HG03039 (cell line): ENCODE results near the gene SCN2B.
A peak's percentile ranks its signal among the peaks of the same experiment; 100 is the strongest.

Experiments
- ATAC-seq: cut with Tn5 transposase; IDR thresholded peaks from one replicate; pipeline ENCODE4 v1.9.1; 2021; ENCODE audit warnings: mild to moderate bottlenecking, moderate library complexity; ENCODE audit not compliant: unreplicated experiment

SCN2B gene

GRCh38 chr11:118154641-118155040 lies 21.8 kb downstream of the SCN2B start:
- ATAC-seq, result no peak

GRCh38 chr11:118153976-118154375 lies 22.5 kb downstream of the SCN2B start:
- ATAC-seq, result no peak

DNA sequence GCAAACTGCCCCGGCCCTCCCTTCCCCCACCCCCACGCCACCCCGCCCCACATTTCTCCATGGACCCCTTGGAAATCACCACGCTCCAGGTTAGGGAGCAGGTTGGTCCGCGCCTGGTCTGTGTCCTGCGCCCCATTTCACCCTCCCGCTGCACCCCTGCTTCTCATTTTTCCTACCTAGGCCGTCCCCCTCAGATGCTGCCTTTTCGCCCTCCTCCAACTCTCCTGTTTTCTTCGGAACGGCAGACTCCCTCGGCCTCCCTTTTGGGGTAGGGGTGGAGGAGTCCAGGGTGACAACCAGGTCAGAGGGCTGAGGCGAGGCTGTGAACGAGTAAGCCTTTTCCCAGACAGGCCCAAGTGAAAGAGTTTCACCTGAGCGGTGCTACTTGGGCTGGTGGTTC lies 22.9 kb downstream of the SCN2B start:
- no peak for ATAC-seq

DNA sequence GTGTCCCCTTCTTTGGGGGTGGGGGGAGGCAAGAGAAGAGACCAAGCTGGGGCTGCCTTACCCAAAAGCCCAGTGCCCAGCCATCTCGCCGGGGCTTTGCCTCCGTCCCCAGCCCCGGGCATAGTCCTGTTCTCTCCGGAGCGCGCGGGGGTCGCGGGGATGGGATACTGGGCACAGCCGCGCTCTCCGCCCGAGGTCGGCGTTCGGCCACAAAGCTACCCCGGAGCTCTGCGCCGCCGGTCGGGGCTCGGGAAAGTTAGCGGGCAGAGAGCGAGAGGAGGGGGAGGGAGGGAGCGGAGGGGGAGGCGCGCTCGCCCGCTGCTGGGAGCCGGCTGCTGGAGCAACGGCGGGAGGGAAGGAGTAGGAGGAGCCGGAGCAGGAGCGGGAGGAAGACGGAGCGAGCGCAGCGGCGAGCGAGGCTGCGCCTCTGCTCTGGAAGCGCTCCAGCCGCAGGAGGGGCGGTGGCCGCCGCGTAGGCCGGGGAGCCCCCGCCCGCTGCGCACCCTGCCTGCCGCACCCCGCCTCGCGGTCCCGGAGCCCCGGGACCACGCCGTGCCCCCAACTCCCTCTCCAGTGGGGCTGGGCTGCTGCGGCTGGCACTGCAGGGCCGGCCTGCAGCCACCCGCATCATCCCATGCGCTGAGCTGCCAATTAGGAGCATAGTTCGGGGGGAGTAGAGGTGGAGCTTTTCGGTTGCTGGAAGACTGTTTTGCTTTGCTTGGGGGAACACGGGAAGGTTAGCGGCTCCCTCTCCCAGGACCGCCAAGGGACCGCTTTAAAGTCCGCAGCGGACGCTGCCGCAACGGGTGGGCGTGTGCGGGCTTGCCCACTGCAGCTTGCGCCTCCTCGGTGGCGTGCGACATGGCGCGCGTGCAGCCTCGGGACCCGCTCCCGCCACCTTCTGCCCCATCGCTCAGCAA lies 23.6 kb downstream of the SCN2B start, which contains the start of gene SCN4B:
Gene SCN4B, minus strand, starts transcription at position 272 of the 920 bp plus-strand sequence. Its CDS starts 150 bp downstream, at position 122.
- no peak for ATAC-seq

GRCh38 chr11:118152020-118152551 lies 24.4 kb downstream of the SCN2B start:
- no peak for ATAC-seq

DNA sequence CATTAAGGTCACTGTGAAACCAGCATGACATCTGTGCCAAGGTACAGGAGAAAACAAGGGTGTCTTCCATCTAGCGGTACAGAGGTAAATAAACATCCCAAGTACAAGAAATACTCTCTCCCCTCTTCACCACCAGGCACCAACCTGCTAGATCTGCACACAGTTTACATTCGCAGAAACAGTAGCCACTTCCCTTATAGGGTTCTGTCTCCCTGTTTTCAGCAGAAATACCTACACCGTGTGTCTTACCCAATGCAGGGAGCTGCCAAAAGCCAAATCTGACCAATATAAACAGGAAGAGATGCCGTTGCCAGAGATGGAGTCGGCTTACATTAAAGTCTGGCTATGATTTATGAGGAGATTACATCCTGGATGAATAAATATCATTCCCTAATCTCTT lies 25.0 kb downstream of the SCN2B start:
- ATAC-seq, result no peak

DNA sequence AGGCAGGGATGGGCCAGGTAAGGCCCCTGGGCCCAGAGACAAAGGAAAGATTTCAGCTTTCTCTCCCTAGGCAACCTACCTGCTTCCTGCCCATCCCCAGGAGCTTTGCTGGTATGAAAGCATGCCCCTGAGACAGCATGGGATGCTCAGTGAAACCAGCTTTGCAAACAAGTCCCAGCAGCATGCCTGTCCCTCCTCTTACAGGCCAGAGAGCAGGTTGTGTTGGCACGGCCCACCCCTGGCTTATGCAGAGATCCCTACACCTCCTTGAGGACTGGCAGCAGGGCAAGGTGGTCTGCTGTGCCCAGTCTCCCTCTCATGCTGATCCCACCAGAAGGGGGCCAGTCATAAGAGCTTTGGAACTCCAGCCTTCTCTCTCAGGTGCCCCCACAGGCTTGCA lies 26.9 kb downstream of the SCN2B start:
- no peak for ATAC-seq

DNA sequence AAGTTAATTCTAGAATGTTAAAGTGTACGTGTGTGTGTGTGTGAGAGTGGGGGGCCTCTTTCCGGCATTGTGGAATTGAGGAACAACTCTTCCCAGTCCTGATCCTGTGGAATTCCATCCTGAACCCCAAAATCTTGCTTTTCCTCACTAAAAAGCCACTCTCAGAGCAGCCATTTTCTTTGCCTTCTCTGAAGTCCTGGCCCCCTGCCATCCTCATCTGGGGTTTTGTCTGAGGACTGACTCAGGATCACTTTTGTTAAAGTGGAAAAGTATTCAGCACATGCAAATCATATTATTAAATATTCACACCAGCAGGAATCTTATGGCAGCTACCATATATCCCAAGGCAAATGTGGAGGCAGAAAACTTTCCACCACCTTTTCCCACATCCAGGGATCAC lies 27.6 kb downstream of the SCN2B start:
- ATAC-seq, result no peak

- ATAC-seq, result no peak
These were observed 28.2 kb downstream of the SCN2B start for GRCh38 chr11:118148240-118148639.

- no peak for ATAC-seq
These were observed 28.9 kb downstream of the SCN2B start for GRCh38 chr11:118147502-118147901.

DNA sequence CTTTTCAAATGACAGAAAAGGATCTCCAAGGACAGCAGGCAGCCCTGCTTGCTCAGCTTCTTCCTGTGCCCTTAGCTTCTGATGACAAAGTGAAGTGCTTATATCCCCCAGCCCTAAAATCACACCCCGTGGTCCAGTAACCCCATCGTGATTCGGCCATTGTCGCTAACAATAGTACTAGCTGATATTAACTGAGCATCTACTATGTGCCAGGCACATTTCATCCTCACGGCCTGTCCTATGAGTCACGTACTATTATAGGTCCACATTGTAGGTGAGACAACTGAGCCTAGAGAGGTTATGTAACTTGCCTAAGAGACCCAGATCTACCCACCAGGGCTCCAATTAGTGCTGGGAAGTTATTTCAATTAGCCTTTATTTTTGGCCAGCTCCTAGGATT lies 29.9 kb downstream of the SCN2B start:
- no peak for ATAC-seq

GRCh38 chr11:118145285-118146227 lies 30.9 kb downstream of the SCN2B start:
- ATAC-seq, result peak; percentile 61

DNA sequence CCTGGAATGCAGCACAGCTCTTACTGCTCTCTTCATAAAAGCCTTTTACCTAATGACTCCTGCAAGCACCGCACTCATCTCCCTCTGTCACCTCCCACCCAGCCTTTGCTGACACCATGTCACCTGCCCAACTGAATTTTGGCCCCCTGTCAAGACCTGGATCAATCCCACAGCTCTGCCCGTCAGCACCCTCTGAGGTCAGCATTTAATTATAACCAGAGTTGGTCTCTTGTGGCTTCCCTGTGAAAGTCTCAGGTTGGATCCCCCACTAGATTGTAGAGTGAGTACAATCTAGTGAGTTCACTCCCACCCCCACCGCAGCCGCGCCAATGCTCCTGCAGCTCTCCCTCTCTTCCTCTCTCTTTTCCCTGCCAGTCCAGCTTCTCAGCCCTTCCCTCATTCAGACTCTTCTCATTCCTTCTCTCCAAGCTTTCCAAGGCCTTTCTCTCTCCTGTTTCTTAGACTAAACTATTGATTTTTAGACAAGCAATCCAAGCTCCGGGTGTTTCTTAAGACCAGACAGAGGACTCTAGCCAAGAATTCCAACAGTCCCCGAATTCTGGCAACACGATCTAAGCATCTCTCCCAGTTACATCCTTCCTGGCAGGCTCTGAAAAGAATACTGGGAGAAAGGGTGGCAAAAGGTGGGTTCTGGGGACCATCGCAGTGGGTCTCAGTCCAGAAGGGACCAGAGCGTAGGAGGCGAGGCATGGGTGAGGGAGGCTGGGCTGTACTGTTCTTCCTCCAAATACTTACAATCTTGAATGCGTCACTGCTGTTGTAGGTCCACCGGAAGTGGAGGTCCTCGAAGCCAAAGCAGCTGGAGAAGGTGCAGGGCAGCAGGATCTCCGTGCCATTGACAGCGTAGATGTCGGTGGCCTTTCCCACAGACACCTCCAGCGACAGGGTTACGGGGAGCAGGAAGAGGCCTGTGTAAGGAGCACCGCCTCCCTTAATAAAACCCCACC lies 31.9 kb downstream of the SCN2B start:
- no peak for ATAC-seq

DNA sequence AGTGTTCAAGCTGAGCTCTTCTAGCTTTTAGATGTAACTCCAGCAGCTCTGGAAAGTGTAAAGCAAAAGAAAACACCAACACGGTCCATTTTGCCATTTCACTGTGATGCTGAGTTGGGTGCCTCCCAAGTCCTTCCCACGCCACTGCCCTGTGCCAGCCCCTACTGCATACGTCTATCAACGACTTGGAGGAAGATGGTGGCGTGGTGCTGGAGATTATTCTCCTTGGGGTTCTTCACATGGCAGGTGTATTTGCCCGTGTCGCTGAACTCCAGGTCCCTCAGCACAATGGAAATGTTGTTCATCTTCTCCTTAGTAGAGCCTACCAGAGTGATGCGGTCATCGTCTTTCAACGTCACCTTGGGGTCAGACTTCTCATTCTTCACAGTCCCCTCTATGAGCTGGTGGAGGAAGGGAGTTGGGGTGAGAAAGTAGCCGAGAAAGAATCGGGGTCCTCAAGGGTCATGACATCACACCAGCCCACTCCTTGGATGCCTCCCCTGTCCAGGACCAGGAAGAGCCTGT lies 32.7 kb downstream of the SCN2B start:
- ATAC-seq, result no peak

DNA sequence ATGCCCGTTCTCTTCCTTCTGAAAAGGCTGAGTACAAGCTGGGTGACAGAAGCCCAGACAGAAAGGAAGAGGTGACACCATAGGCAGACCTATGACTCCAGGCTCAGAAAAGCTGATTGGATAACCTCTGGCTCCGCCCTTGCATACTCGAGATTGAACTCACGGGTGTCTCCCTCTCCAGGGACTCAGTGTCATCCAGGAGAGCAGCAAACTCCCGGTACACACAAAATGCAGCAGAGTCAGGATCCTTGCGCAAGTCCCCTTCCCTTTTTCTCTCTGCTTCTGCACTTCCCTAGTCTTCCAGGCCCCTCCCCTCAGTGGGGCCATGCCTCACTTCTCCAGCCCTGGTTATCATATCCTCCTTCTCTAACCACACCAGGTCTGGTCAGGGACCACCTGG lies 33.6 kb downstream of the SCN2B start:
- ATAC-seq, result no peak

DNA sequence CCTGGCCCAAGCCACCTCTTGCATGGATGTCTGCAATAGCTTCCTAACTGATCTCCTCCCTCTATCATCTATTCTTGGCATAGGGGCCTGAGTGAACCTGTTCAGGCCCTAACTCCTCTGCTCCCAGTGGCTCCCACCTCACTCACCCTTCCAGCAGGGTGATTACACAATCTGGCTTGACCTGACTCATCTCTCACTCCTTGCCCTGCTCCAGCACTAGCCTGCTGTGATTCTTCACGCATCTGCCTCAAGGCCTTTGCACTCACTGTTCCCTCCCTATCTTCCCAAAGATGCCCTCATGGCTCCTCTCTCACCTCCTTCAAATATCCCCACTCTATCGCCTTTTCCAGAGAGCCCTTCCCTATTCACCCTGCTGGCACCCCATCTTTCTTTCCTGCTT lies 34.4 kb downstream of the SCN2B start:
- no peak for ATAC-seq

GRCh38 chr11:118139578-118139977 lies 36.9 kb downstream of the SCN2B start:
- ATAC-seq, result no peak

- no peak for ATAC-seq
These were observed 37.5 kb downstream of the SCN2B start for GRCh38 chr11:118138839-118139420.

DNA sequence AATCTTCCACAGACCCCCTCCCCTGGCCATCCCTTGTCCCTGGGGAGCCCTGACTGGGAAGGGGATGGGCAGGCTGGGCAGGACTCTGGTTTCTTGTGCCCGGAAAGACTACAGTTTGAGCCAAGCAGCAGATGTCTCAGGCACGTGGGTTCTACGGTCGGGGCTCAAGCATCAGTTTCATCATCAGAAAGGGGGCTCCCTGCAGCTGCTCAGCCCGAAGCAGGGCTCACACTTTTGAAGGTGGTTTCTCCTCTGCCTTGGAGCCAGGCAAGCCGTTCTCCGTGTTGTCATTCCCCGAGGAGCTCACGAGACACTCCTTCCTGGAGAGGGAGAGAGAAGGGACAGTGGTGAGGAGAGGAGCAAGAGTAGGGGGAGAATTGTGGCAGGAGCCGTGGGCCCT lies 39.6 kb downstream of the SCN2B start:
- no peak for ATAC-seq

GRCh38 chr11:118136341-118136740 lies 40.1 kb downstream of the SCN2B start:
- ATAC-seq, result no peak
